HG02981 (cell line): ENCODE data around the gene ZBTB44.
"Not testable (repeated sequence)": the region's sequence is repeated elsewhere in the genome, so short reads cannot be mapped to it uniquely, and the experiment has no call there.

Experiments used
- ATAC-seq: cut with Tn5 transposase; IDR thresholded peaks from one replicate; pipeline ENCODE4 v1.9.1; 2021; ENCODE audit warnings: mild to moderate bottlenecking, moderate library complexity; ENCODE audit not compliant: unreplicated experiment

The ZBTB44 gene

DNA sequence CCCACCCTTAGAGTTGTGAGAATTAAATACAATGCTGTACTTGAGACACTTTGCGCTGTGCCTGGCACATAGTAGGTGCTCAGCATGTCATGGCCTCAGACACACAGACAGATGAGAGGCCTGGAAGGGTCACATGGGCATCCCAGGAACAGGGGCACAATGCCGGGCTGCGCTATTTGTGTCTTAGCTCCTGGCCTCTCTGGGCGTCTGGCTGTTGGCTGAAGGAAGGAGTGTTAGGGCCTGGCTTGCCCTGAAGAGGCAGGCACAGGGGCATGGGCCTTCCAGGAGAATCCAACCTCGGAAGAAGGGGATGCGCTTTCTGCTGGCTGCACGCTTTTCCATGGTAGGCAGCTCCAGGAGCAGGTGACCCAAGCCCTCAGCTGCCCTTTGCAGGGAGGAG, 113.7 kb downstream of the ZBTB44 start:
- ATAC-seq = no peak

DNA sequence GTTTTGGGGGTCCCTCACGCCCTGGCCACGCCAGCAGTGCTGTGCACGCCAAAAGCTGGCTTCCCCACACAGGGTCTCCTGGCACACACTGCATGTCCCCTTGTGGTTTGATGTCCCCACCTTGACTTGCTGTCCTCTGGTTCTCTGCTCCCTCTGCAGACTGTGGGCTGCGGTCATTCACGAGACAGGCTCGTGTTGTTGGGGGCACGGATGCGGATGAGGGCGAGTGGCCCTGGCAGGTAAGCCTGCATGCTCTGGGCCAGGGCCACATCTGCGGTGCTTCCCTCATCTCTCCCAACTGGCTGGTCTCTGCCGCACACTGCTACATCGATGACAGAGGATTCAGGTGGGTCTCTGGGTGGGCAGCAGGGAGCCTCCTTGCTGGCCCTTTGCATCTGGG, 114.9 kb downstream of the ZBTB44 start:
- ATAC-seq = no peak

DNA sequence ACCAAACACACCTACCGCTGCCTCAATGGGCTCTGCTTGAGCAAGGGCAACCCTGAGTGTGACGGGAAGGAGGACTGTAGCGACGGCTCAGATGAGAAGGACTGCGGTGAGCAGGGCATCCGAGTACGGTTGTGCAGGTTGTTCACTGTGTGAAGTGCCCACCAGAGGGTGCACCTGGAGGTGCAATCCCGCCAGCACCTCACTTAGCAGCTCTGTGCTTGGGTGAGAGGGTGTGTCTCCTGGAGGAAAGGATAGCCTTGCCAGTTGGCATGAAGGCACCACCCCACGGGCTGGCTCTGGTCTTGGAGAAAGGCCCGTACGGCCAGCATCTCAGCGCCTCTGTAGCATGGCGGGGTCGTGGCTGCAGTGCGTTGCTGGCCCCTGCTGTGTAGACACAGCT, 115.8 kb downstream of the ZBTB44 start:
- ATAC-seq = no peak

DNA sequence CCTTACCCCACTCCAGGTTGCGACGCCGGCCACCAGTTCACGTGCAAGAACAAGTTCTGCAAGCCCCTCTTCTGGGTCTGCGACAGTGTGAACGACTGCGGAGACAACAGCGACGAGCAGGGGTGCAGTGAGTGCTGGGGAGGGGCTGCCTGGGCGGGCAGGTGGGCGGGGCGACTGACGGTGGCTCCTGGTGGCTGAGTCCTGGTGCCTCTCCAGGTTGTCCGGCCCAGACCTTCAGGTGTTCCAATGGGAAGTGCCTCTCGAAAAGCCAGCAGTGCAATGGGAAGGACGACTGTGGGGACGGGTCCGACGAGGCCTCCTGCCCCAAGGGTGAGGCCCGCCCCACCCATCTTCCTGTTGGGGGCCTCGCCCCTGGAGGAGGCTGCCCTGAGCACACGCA, 116.4 kb downstream of the ZBTB44 start:
- no peak for ATAC-seq

DNA sequence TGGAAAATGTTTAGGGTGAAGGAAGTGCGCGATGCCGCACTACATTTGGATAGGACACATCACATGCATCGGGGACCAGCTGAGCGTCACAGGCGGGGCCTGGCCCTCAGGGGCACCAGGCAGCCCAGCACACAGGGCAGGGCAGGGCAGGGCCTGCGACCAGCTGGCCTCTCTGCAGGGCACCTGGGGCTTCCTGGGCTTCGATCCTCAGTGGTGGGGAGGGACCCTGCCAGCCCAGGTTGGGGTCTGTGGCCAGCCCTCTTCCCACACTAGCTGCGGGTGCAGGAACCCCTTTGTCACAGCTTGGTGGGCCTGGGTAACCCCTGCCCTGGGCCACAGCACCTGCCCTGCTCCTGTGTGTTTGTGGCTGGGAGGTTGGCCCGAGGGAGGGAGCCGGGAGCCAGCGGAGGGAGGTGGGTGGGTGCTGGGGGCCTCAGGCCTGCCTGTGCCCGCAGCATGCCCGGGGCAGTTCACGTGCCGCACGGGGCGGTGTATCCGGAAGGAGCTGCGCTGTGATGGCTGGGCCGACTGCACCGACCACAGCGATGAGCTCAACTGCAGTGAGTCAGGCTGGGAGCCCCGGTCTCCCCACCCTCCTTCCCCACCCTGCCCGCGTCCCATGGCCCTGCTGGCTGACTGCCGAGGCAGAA, 117.2 kb downstream of the ZBTB44 start:
- ATAC-seq = no peak

DNA sequence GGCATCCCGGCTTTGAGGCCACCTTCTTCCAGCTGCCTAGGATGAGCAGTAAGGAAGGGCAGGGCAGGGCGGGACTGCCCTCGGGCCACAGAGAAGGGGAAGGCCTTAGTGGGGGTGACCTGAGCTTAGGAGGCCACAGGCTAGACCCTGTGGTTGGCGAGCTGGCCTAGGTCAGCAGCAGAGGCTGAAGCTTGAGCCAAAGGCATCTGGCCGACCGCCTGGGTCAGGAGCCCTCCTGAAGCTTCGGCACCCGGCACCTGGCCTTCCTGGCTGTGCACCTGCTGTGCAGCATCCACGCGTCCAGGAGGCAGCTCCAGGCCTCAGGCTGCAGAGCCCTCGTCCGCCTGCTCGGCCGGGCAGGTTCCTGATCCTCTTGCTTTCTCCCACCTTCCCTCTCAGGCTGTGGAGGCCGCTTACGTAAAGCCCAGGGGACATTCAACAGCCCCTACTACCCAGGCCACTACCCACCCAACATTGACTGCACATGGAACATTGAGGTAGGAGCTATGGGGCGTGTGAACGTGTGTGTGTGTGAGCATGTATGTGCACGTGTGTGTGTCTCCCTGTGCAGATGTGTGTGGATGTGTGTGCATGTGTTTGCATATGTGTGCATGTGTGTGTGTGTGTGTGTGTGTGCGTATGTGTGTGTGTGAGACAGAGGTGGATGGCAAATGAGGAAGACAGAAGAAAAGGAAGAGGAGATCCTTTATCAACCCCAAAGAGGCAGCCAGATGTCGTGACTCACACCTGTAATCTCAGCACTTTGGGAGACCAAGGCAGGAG, 120.3 kb downstream of the ZBTB44 start:
- no peak for ATAC-seq

DNA sequence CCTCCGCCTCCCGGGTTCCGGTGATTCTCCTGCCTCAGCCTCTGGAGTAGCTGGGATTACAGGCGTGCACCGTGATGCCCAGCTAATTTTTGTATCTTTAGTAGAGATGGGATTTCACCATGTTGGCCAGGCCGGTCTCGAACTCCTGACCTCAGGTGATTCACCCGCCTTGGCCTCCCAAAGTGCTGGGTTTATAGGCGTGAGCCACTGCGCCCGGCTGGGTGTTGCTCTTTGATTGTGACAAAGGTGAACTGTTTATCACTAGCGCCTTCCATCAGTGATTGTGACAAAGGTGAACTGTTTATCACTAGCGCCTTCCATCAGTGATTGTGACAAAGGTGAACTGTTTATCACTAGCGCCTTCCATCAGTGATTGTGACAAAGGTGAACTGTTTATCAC, 121.2 kb downstream of the ZBTB44 start:
- not testable (repeated sequence) for ATAC-seq

DNA sequence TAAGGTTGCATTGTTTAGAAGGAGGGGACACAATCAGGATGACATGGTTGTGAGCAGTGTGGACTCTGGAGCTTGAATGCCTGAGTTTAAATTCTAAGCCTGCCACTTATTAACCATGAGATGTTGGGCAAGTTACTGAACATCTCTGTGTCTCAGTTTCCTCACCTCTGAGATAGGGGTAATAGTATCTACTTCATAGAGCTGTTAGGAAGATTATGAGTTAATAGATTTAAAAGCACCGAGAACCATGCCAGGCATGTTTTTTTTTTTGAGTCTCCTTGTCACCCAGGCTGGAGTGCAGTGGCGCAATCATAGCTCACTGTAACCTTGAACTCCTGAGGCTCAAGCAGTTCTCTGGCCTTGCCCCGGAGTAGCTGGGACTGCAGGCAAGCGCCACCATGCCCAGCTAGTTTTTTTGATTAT, 121.9 kb downstream of the ZBTB44 start:
- ATAC-seq = no peak

DNA sequence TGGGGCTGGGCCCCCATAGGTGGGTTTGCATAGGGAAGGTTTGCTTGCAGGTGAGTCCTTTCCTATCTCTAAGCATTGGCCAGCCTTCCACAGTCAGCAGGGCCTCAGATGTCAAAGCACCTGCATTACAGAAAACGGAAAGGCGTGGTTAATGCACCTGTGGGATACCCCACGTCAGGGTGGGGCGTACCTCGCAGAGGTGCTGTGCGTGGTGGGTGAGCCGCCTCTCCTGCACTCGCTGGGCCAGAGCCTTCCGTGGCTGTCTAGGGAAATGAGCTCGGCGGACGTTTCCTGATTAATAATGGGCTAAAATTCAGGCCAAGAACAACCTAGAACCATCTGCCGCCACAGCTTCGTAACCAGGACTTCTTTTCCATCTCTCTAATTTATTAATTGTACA, 122.8 kb downstream of the ZBTB44 start:
- no peak for ATAC-seq

DNA sequence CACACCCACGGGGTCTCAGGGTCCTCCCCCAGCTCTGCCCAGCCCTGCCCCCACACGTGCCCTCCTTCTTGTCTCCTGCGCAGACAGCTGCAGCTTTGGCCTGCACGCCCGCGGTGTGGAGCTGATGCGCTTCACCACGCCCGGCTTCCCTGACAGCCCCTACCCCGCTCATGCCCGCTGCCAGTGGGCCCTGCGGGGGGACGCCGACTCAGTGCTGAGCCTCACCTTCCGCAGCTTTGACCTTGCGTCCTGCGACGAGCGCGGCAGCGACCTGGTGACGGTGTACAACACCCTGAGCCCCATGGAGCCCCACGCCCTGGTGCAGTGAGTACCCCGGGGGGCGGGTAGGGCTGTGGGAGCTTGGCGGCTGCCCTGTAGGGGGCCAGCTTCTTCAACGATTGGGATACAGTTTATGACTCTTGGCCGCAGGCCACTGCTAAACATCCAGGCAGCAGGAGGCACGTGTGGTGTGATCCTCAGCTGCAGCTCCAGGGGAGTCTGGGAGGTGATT, 124.3 kb downstream of the ZBTB44 start:
- no peak for ATAC-seq

DNA sequence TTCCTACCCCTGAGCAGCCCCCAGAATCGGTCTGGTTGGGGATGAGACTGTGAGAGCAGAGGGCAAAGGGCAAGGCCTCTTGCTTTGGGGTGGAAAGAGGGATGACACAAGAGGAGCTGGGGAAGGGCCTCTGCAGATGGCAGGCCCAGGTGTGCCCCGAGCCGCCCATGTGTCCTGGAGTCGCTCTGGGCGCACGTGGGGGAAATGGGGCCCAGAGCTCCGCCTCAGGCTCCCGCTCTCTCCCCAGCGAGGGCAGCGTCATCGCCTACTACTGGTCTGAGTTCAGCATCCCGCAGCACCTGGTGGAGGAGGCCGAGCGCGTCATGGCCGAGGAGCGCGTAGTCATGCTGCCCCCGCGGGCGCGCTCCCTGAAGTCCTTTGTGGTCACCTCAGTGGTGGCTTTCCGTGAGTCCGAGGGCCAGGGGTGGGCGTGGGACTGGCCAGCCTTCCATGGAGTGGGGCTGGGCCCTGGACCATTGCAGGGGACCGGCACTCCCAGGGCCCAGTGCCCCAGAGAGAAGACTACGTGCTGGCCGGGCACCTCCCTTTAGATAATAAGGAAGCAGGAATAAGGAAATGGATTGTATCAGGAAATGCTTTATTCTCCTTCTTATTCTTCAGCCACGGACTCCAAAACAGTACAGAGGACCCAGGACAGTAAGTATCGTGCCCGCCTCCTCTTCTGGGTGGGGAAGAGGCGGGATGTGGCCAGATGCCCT, 125.1 kb downstream of the ZBTB44 start:
- ATAC-seq = no peak

DNA sequence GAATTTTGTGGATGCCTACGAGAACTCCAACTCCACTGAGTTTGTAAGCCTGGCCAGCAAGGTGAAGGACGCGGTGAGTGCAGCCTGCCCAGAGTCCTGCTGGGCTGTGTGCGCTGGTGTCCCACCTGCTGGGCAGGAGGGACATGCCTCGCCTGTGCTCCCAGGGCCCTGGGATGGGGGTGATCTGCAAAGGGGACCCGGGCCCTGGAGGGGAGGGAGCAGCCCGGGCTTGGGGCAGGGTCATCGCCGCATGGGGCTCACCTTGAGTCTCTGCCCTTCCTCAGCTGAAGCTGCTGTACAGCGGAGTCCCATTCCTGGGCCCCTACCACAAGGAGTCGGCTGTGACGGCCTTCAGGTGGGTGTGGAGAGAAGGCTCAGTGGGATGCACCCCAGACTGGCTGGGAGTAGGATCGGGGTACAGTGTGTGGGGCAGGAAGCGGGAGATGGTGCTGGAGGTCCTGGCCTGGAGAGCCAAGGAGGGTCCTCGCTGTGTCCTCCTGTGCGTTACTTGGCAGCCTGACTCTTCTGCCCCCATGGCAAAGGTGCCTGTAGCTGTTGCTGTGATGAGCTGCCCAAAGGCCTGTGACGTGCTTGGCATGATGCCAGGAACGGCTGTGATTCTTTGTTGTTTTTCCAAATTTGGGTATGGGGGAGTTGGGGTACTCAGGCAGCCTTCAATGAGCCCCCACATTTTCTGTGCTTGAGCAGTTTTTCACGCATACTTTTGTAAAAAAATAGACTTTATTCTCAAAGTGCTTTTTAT, 126.0 kb downstream of the ZBTB44 start:
- no peak for ATAC-seq

DNA sequence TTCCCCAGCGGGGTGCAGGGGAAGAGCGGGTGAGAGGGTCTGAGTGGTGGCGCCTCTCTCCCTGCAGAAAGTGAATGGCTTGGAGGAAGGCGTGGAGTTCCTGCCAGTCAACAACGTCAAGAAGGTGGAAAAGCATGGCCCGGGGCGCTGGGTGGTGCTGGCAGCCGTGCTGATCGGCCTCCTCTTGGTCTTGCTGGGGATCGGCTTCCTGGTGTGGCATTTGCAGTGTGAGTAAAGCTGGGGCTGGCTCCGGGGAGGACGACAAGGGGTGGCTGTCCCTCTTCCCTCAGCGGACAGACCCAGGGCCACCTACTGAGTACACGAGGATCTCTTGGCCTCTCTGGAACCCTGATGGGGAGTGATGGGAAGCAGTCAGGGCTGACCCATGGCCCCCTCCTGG, 126.7 kb downstream of the ZBTB44 start:
- ATAC-seq = no peak

DNA sequence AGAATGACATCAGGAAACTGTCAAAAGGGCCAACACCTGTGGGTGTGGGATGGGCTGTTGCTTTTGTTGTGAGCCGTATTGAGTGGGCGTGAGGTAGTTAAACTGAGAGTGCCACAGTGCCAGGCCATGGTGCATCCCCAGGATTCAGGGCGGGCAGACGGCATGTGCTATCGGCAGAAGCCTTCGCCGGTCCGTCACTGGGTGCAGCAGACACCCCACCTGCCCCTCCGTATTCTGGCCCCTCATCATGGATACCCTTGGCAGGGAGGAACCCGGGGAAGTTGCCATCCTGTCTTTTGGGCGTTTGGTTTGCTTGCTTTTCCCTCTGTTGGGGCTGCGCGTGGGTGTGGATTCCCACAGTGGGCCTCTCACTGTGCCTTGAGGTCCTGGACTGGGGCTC, 127.6 kb downstream of the ZBTB44 start:
- no peak for ATAC-seq

DNA sequence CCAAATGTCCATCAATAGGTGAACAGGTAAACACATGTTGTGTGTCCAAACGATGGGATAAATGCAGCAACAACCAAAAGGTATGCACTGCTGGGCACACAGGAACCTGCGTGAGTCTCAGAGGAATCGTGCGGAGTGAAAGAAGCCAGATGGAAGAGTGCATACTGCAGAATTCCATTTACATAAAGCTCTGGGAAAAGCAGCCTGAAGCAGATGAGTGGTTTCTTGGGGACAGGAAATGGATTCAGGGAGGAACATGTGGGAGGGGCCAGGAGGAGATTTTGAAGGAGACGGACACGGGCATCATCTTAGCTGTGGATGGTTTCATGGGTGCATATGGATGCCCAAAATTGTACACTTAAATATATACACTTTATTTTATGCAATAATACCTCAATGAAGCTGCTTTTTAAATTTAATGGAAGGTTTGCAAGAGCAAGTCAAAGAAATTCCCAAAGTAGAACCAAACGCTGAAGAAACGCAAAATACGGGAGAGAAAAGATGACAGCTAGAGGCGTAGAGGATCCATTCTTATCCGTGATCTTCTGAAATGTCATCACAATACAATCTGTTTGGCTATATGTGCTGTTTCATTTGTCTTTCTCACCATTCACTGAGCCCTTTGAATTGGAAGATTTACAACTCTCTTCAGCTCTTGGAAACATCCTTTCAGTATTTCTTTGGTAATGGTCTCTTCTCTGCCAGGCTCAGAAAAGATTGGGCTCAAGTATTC, 130.7 kb downstream of the ZBTB44 start:
- no peak for ATAC-seq

DNA sequence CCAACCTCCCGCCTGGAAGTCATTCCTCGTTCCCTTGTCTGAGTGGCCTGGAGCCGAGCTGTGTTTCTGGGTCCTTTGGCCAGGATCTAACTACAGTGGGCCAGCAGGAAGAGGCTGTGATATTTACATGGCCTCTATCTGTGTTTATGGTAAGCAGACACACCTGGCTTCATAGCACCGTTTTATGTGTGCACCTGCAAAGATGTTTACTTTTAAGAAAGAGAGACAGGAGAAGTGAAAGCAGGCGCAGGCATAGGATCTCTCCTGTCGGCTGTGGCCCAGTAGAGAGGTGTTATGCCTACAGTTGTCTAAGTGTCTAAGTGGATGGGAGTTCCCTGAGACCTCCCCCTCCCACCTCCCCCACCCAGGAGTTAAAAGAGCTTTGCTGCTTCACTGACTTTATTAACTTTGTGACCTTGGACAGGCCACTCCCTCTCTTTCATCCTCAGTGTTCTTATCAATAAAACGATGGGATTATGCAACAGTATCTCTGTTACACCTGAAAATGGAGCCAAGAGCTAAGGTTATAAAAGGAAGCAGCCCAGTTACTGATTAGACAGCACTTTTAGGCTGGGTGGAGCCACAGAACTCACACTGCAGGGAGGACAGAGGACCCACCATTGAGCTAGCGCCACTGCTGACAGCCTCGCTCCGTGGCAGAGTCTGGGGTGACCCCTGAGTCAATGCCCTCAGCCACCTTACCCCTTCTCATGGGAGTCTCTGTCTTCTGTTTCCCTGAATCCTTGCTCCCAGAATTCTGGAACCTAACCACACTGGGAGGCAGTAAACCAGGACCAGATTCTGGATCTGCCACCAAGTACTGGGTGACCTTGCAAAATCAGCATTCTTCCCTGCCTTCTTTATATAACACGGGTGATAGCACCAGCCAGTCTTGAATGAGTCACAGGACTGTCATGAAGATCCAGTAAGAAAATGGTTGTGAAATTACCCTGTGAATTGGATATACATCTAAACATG, 133.1 kb downstream of the ZBTB44 start:
- no peak for ATAC-seq

DNA sequence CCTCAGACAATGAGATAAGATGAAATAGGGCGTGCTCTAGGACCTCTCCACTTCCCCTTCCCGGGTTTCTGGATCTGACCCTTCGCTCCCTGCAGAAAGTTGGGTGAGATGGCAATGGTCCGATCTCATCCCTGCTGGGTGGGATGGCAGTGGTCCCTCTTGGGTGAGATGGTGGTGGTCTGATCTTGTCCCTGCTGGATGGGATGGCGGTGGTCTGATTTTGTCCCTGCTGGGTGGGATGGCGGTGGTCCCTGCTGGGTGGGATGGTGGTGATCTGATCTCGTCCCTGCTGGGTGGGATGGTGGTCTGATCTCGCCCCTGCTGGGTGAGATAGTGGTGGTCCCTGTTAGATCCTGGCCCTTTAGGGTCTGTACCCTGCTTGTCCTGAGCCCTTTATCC, 133.8 kb downstream of the ZBTB44 start:
- ATAC-seq = no peak

DNA sequence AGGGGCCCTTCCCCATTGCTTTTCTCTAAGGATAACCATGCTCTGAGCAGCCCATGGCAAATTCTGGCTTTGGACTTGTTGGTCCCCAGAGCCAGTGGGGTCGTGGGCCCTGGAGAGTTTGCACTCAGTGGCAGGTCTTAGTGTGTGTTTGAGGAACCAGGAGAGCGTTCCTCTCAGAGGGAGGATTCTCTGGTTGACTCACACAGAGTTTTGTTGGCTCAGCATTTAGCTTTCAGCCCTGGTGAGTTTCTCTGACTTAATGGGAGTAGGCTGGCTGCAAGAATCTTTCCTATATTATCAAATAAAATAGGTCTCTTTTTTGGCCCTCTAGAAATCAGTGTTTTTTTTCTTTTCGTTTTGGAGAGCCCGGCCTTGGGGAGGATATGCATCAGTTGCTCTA, 134.2 kb downstream of the ZBTB44 start:
- ATAC-seq = no peak
